ENCODE measurements around the gene GAD2. TPM values are rescaled to one million over a fixed set of nuclear protein-coding genes. Genes with fewer than 3 reads are reported as not detected.

The GAD2 gene
- polyA plus RNA-seq, 6 donors from 2014 or later = not detected

GRCh38 chr10:26303366-26303765, 86.8 kb downstream of the GAD2 start:
- Mint-ChIP-seq H3K4me3 (no peak overlapping the region), H3K36me3 (no peaks in the 10 kb centered on the region), H3K27me3 (peaks cover 10 to 28% (median 18%) of the 10 kb centered on the region in 3 donors), H3K4me1 (no peaks in the 10 kb centered on the region), H3K9me3 (no peaks in the 10 kb centered on the region), H3K27ac (no peak overlapping the region)
- no peak for DNase-seq
- ATAC-seq (ENCODE audit: low read depth in 2 of 2) = no peak

GRCh38 chr10:26310361-26310760, 93.8 kb downstream of the GAD2 start:
- no peak for ATAC-seq (ENCODE audit: low read depth in 2 of 2)
- peaks cover 34 to 56% (median 51%) of the 10 kb centered on the region in 3 donors for H3K27me3 Mint-ChIP-seq
- no peaks in the 10 kb centered on the region for H3K36me3 Mint-ChIP-seq
- peaks cover 0 to 3% (median 0%) of the 10 kb centered on the region in 7 donors for H3K9me3 Mint-ChIP-seq
- H3K27ac Mint-ChIP-seq = no peak overlapping the region
- H3K4me1 Mint-ChIP-seq = peaks cover 0 to 4% (median 4%) of the 10 kb centered on the region in 3 donors
- DNase-seq = no peak
- H3K4me3 Mint-ChIP-seq = no peak overlapping the region

- Mint-ChIP-seq H3K27me3 (peaks cover 39 to 63% (median 58%) of the 10 kb centered on the region in 3 donors), H3K9me3 (peaks cover 0 to 3% (median 0%) of the 10 kb centered on the region in 7 donors), H3K27ac (no peak overlapping the region), H3K4me1 (peaks cover 0 to 4% (median 4%) of the 10 kb centered on the region in 3 donors), H3K36me3 (no peaks in the 10 kb centered on the region), H3K4me3 (no peak overlapping the region)
- DNase-seq = no peak
- ATAC-seq (ENCODE audit: low read depth in 2 of 2) = no peak
Observed at GRCh38 chr10:26311383-26311940, 94.9 kb downstream of the GAD2 start.

GRCh38 chr10:26314265-26315013, 97.9 kb downstream of the GAD2 start:
- no peak overlapping the region for H3K27ac Mint-ChIP-seq
- peaks cover 0 to 4% (median 4%) of the 10 kb centered on the region in 3 donors for H3K4me1 Mint-ChIP-seq
- no peaks in the 10 kb centered on the region for H3K36me3 Mint-ChIP-seq
- H3K27me3 Mint-ChIP-seq = peaks cover 36 to 60% (median 40%) of the 10 kb centered on the region in 3 donors
- peak overlapping the region in 1 of 8 donors; percentile 10 for H3K4me3 Mint-ChIP-seq
- peaks cover 0 to 3% (median 0%) of the 10 kb centered on the region in 7 donors for H3K9me3 Mint-ChIP-seq
- DNase-seq (no peak), ATAC-seq (ENCODE audit: low read depth in 2 of 2) (no peak)

GRCh38 chr10:26318672-26319071, 102.1 kb downstream of the GAD2 start:
- H3K4me3 Mint-ChIP-seq = no peak overlapping the region
- H3K27me3 Mint-ChIP-seq = peaks cover 23 to 46% (median 26%) of the 10 kb centered on the region in 3 donors
- no peaks in the 10 kb centered on the region for H3K36me3 Mint-ChIP-seq
- peaks cover 0 to 1% (median 0%) of the 10 kb centered on the region in 7 donors for H3K9me3 Mint-ChIP-seq
- ATAC-seq (ENCODE audit: low read depth in 2 of 2) (no peak), DNase-seq (no peak)
- H3K27ac Mint-ChIP-seq = no peak overlapping the region
- no peaks in the 10 kb centered on the region for H3K4me1 Mint-ChIP-seq

- peaks cover 6 to 23% (median 22%) of the 10 kb centered on the region in 3 donors for H3K27me3 Mint-ChIP-seq
Observed at GRCh38 chr10:26323219-26323618, 106.6 kb downstream of the GAD2 start.

GRCh38 chr10:26326851-26327250, 110.3 kb downstream of the GAD2 start:
- H3K4me3 Mint-ChIP-seq = no peak overlapping the region
- peaks cover 0 to 7% (median 5%) of the 10 kb centered on the region in 7 donors for H3K9me3 Mint-ChIP-seq
- no peak overlapping the region for H3K27ac Mint-ChIP-seq
- no peaks in the 10 kb centered on the region for H3K4me1 Mint-ChIP-seq
- H3K27me3 Mint-ChIP-seq = peaks cover 4 to 18% (median 8%) of the 10 kb centered on the region in 3 donors
- DNase-seq (no peak), ATAC-seq (ENCODE audit: low read depth in 2 of 2) (no peak)
- no peaks in the 10 kb centered on the region for H3K36me3 Mint-ChIP-seq

More at GRCh38 chr10:26323219-26323618, 106.6 kb downstream of the GAD2 start:
- no peak for ATAC-seq (ENCODE audit: low read depth in 2 of 2)
- H3K4me1 Mint-ChIP-seq = no peaks in the 10 kb centered on the region
- H3K27ac Mint-ChIP-seq = no peak overlapping the region
- H3K9me3 Mint-ChIP-seq = peaks cover 0 to 7% (median 5%) of the 10 kb centered on the region in 7 donors
- H3K36me3 Mint-ChIP-seq = no peaks in the 10 kb centered on the region
- no peak for DNase-seq
- H3K4me3 Mint-ChIP-seq = no peak overlapping the region

- ATAC-seq (ENCODE audit: low read depth in 2 of 2) (no peak), DNase-seq (no peak)
- Mint-ChIP-seq H3K4me3 (no peak overlapping the region), H3K9me3 (peaks cover 0 to 7% (median 5%) of the 10 kb centered on the region in 7 donors), H3K4me1 (no peaks in the 10 kb centered on the region), H3K27me3 (peaks cover 4 to 18% (median 6%) of the 10 kb centered on the region in 3 donors), H3K27ac (no peak overlapping the region), H3K36me3 (no peaks in the 10 kb centered on the region)
Observed at GRCh38 chr10:26327811-26328210, 111.2 kb downstream of the GAD2 start.

GRCh38 chr10:26331371-26331770, 114.8 kb downstream of the GAD2 start:
- DNase-seq (no peak), ATAC-seq (ENCODE audit: low read depth in 2 of 2) (no peak)
- Mint-ChIP-seq H3K36me3 (peaks cover 6 to 10% of the 10 kb centered on the region in 2 donors), H3K9me3 (peaks cover 6 to 9% (median 8%) of the 10 kb centered on the region in 7 donors), H3K4me1 (peaks cover 5 to 8% (median 7%) of the 10 kb centered on the region in 3 donors), H3K4me3 (no peak overlapping the region), H3K27me3 (peaks cover 4 to 13% (median 6%) of the 10 kb centered on the region in 3 donors), H3K27ac (peak overlapping the region in 1 of 6 donors; percentile 36)

GRCh38 chr10:26334232-26334931, 117.8 kb downstream of the GAD2 start:
- peaks cover 6 to 10% of the 10 kb centered on the region in 2 donors for H3K36me3 Mint-ChIP-seq
- peak overlapping the region in 1 of 6 donors; percentile 65 for H3K27ac Mint-ChIP-seq
- H3K9me3 Mint-ChIP-seq = peaks cover 6 to 9% (median 8%) of the 10 kb centered on the region in 7 donors
- peaks cover 5 to 13% (median 7%) of the 10 kb centered on the region in 3 donors for H3K4me1 Mint-ChIP-seq
- no peak overlapping the region for H3K4me3 Mint-ChIP-seq
- no peak for ATAC-seq (ENCODE audit: low read depth in 2 of 2)
- H3K27me3 Mint-ChIP-seq = peaks cover 0 to 5% (median 4%) of the 10 kb centered on the region in 3 donors
- DNase-seq = no peak

- peak overlapping the region; percentile 69 to 88 (median 81) for H3K4me3 Mint-ChIP-seq
- H3K27ac Mint-ChIP-seq = peak overlapping the region in 1 of 6 donors; percentile 65
- peaks cover 5 to 13% (median 7%) of the 10 kb centered on the region in 3 donors for H3K4me1 Mint-ChIP-seq
- no peaks in the 10 kb centered on the region for H3K27me3 Mint-ChIP-seq
- ATAC-seq (ENCODE audit: low read depth in 2 of 2) = peak; percentile 87 to 88
- DNase-seq = peak; percentile 60
- H3K36me3 Mint-ChIP-seq = peaks cover 6 to 10% of the 10 kb centered on the region in 2 donors
- H3K9me3 Mint-ChIP-seq = peaks cover 6 to 9% (median 8%) of the 10 kb centered on the region in 7 donors
Observed at GRCh38 chr10:26334932-26335573, 118.5 kb downstream of the GAD2 start.

- Mint-ChIP-seq H3K9me3 (peaks cover 6 to 9% (median 8%) of the 10 kb centered on the region in 7 donors), H3K36me3 (peaks cover 6 to 10% of the 10 kb centered on the region in 2 donors)
- peak; percentile 30 to 35 for ATAC-seq (ENCODE audit: low read depth in 2 of 2)
Observed at GRCh38 chr10:26335574-26336093, 119.1 kb downstream of the GAD2 start.

More at GRCh38 chr10:26335574-26336093, 119.1 kb downstream of the GAD2 start:
- peak overlapping the region; percentile 69 to 88 (median 81) for H3K4me3 Mint-ChIP-seq
- H3K27me3 Mint-ChIP-seq = peaks cover 0 to under 1% (median 0%) of the 10 kb centered on the region in 3 donors
- DNase-seq = no peak
- peaks cover 5 to 13% (median 7%) of the 10 kb centered on the region in 3 donors for H3K4me1 Mint-ChIP-seq
- H3K27ac Mint-ChIP-seq = peak overlapping the region in 2 of 6 donors; percentile 12 to 28

All from naive B cell (primary cell).